ENCODE data around the gene GOLGA2.

The GOLGA2 gene, protein sequence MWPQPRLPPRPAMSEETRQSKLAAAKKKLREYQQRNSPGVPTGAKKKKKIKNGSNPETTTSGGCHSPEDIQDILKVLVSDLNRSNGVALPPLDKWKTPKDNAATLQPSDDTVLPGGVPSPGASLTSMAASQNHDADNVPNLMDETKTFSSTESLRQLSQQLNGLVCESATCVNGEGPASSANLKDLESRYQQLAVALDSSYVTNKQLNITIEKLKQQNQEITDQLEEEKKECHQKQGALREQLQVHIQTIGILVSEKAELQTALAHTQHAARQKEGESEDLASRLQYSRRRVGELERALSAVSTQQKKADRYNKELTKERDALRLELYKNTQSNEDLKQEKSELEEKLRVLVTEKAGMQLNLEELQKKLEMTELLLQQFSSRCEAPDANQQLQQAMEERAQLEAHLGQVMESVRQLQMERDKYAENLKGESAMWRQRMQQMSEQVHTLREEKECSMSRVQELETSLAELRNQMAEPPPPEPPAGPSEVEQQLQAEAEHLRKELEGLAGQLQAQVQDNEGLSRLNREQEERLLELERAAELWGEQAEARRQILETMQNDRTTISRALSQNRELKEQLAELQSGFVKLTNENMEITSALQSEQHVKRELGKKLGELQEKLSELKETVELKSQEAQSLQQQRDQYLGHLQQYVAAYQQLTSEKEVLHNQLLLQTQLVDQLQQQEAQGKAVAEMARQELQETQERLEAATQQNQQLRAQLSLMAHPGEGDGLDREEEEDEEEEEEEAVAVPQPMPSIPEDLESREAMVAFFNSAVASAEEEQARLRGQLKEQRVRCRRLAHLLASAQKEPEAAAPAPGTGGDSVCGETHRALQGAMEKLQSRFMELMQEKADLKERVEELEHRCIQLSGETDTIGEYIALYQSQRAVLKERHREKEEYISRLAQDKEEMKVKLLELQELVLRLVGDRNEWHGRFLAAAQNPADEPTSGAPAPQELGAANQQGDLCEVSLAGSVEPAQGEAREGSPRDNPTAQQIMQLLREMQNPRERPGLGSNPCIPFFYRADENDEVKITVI

DNA sequence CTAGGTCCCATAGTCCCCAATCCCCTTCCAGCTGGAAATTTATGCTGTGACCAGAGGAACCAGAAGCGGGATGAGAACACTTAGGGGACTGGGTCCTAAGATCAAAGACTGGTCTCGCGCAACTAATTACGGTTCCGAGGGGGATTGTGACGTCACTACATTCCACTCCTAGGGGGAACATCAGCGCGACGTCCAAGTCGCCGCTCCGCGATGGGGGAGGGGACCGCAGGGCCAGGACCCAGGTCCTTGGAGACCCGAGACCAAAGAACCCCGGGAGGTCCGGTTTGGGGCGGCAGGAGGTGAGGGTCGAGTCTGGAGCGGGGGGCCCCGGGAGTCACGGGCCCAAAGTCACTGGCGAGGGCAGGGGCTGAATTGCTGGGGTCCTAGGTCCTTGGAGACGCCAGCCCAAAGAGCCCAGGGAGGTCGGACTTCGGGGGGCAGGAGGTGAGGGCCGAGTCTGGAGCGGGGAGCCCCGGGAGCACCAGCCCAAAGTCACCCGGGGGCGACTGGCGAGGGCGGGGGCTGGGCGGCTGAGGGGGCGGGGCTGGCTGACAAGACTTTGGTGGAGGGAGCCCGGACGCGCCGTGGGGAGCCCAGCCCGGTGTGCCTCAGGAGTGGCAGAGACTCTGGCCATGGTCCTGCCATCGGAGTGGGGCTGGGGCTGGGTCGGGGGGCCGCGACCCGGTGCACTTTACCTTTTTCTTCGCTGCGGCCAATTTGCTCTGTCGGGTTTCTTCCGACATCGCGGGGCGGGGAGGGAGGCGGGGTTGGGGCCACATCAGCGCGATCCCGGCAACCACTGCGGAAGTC is at the start of gene GOLGA2:
Gene GOLGA2, minus strand, starts transcription at position 810 of the 810 bp plus-strand sequence. Its CDS starts 31 bp downstream, at position 779.
- DNase-seq, result no peak

DNA sequence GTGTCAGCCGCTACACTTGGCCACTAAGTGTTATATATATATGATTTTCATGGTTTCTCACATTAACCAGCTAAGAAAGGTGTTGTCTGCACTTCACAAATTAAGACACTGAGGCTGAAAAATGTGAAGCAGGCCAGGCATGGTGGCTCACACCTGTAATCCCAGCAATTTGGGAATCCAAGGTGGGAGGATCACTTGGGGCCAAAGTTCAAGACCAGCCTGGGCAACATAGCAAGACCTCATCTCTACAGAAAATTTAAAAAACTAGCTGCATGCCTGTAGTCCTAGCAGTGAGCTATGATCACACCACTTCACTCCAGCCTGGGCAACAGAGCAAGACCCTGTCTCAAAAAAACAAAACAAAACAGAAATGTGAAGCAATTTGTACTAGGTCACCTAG is 48.6 kb upstream of the GOLGA2 start:
- no peak for DNase-seq

DNA sequence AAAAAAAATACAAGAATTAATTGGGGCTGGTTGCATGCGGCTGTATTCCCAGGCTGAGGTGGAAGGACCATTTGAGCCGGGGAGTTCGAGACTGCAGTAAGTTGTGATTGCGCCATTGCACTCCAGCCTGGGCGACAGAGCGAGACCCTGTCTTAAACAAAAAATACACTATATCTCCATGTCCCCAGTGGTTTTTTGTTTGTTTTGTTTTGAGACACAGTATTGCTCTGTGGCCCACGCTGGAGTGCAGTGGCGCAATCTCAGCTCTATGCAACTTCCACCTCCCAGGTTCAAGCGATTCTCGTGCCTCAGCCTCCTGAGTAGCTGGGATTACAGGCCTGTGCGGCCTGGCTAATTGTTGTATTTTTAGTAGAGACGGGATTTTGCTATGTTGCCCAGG is 48.0 kb upstream of the GOLGA2 start:
- peak; percentile 2 for DNase-seq

DNA sequence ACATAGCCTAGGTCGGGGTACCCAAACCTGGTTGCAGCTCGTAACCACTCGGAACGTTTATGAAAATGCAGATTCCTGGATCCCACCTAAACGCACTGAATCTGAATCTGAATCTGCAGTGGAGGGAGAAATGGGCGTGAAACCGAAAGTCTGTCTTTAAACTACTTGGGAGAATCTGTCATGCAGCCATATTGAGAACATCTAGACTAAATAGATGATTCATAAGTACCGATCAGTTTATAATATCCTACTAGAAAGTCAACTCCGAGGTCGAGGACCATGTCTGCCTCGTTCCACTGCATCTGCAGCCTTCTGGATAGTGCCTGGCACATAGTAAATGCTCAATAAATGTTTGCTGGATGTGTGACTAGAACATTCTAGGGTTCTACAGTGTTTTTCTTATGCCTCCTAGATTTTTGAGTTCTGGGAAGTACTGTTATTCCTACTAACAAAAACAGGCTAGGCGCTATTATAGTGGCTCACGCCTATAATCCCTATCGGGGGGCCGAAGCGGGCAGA is 47.5 kb upstream of the GOLGA2 start:
- DNase-seq, result no peak

DNA sequence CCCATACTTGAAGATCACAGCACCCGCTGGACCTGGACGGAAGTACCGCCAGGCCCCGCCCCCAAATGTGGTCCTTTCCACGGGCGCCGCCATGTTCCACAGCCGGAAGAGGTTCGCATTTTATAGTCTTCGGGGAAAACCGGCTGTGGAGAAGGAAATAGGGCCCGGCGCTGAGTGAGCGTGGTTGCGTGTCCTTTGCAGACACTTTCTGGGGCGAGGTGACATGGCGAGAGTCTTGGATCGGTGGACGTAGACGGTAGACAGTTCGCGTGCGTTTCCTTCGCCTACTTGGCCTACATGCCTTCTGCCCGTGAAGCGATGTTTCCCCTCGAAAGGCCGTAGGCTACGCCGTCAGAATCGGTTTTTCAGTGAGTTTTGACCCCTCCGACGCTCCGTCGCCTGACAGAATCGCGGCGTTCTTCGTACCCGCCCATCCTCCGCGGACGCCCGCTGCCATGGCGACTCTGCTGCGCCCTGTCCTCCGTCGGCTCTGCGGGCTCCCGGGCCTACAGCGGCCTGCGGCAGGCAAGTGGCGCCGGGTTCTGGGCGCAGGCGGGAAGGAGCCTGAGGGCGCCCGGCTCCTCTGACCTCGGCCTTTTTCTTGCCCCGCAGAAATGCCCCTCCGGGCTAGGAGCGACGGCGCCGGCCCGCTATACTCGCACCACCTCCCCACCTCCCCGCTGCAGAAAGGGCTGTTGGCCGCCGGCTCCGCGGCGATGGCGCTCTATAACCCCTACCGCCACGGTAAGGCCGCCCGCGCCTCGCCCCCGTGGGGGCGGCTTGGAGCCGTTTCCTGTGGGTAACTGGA is 46.8 kb upstream of the GOLGA2 start, which contains the start of the genes COQ4 and TRUB2:
Gene COQ4, plus strand, starts transcription at position 436 of the 808 bp plus-strand sequence. Its CDS starts 20 bp downstream, at position 456.
Gene TRUB2, minus strand, starts transcription at position 44 of the 808 bp plus-strand sequence. Its CDS starts 39 bp downstream, at position 5.
- peak; percentile 80 for DNase-seq

DNA sequence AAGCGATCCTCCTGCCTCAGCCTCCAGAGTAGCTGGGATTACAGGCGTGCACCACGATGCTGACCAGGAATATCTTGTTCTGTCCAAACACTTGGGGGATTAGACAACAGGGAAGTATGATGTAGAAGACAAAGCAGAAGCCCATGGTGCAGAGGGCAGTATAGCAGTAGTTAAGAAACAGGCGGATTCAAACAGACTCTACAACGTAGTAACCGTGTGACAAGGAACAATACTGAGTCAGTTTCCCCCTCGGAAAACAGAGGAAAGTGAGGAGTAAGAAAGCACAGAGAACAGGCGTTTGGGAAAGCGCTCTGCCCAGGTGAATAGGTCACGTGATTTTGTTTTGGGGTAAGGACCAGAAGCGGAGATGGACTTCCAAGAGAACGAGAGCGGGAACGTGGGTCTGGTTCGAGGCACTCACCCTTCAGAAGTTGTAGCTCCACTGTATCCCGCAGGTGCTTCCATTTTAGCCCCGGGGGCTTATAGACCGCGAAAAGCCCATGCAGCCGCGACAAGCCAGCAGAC is 46.1 kb upstream of the GOLGA2 start:
- no peak for DNase-seq

DNA sequence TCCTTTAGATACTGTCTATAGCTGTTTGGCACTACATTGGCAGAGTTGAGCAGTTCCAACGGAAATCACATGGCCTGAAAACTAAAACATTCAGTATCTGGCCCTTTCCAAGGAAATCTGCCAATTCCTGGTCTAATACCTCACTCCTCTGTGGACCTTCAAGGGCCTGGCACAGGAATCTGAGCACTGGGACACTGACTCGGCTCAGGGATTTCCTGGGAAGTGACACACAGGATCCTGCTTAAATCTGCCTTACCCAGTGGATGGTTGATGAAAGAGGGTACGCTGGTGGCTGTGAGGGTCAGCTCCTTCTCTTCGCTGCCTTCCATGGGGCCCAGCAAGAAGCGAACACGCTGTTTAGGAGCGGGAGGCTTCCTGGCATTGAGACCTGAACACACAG is 45.5 kb upstream of the GOLGA2 start:
- DNase-seq, result no peak

DNA sequence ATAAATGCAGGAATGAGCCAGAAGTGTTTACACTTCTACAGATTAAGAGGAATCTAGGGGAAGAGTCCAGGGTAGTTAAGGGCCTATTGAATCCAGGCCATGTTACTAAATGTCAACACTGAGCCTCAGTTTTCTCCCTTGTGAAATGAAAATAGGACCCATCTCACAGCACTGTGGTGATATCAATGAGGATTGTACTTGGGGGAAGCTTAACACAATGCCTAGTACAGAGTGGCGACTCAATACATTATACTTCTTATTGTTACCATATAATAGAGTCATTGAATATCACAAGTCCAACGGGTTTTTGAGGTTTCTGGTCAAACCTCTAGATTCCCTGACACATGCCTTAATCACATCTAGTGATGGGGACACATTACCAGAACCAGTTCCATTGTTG is 41.8 kb upstream of the GOLGA2 start:
- no peak for DNase-seq

DNA sequence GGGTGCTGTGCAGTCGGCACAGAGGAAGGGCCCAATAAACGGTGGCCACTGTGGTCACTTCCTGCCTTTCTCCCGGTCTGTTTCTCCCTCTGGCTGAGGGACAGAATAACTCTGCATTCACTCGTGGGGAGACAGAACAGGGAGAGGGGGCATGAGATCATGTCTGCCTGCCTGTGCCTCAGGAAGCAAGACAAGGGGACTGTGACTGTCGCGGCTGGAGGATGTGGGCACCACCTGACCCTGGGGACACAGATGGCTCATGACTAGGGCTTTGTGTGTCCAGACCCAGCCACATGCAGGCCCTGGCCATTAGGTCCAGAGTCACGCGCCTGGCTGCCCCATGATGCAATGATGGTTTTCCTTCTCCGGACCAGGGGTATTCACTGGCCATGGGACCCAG is 40.6 kb upstream of the GOLGA2 start:
- no peak for DNase-seq

DNA sequence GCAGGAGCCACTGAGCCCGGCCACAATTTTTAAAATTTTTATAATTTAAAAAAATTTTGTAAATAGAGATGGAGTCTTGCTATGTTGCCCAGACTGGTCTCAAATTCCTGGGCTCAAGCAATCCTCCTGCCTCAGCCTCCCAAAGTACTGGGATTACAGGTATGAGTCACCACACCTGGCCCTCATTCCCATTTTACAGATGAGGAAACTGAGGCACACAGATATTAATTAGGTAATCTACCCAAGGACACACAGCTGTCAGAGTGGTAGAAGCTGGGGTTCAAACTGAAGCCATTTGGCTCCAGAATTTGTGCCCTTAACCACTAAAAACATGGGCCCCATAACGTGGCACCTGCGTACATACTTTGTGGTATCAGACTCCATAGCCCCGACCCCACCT is 38.9 kb upstream of the GOLGA2 start:
- no peak for DNase-seq

DNA sequence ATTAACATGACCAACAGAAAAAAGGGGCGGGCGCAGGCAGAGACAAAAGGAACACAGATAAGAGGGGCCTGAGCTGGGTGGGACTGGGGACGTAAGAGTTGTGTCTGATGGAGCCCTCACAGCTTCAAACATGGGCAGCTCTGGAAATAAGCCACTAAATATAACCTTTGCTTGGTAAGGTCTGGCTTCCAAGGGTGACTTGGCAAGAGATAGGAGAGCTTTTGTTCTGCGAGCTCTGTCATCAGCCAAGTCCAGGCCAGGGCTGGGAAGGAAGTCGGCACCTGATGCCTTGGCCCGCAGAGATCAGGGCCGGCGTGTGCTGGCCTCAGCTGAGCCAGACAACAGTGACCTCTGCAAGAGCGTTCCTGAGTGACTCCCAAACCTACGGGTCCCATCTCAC is 34.7 kb upstream of the GOLGA2 start:
- DNase-seq, result no peak

DNA sequence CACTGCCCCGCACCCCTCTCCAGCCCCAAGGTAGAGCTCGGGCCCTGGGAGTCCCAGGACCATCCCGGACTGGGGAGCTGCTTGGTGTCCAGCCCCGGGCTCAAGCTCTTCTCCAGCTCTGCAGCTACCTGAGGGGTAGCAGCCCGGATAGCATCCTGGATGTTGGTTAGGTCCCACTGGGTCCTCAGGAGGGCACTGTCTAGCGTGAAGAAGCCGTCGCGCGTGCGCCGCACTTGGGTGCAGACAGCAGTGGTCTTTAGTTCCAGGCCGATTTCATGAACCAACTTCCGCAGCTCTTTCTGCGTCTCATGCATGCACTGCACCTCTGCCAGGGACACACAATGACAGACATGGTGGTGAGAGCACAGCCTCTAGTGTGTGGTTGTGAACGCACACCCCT is 33.7 kb upstream of the GOLGA2 start:
- DNase-seq, result no peak

DNA sequence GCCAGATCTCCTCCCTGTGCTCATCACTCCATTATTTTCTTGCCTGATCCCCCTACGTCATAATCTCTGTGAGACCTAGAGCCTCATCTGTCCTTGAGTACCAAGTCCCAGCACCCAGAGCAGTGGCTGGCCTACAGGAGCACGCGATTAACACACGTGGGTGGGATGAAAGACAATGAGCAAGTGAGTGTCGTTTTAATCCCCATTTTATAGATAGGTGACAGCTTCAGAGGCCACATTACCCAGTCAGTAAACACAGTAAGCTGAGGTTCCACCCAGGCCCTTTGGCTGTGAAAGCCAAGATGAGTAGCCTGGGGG is 29.1 kb upstream of the GOLGA2 start:
- DNase-seq, result no peak

DNA sequence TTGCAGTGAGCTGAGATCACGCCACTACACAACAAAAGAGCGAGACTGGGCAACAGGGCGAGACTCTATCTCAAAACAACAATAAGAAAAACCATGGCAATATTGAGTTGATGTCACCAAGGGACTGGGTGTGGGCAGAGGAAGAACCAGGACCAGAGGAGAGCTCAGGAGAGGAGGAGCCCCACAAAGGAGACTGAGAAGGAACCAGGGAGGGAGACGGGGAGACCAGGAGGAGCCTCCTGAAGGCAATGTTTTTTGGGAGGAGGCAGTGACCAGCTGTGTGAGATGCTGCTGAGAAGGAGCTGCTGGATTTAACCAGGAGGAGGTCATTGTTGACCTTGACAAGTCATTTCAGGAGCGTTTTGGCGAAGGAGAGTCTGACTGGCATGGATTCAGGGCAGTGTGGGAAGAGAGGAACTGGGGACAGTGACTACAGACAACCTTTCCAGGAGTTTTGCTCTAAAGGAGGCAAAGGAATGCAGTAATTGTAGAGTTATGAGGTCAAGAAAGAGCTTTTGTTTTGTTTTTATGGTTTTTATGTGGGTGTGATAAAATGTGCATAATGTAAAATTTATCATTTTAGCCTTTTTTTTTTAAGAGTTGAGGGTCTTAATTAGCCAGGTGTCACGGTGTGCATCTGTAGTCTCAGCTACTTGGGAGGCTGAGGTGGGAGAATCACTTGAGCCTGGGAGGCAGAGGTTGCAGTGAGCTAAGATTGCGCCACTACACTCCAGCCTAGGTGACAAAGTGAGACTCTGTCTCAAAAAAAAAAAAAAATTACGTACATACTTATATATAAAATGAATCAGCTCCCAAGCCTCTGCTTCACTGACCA is 28.5 kb upstream of the GOLGA2 start:
- DNase-seq, result no peak

DNA sequence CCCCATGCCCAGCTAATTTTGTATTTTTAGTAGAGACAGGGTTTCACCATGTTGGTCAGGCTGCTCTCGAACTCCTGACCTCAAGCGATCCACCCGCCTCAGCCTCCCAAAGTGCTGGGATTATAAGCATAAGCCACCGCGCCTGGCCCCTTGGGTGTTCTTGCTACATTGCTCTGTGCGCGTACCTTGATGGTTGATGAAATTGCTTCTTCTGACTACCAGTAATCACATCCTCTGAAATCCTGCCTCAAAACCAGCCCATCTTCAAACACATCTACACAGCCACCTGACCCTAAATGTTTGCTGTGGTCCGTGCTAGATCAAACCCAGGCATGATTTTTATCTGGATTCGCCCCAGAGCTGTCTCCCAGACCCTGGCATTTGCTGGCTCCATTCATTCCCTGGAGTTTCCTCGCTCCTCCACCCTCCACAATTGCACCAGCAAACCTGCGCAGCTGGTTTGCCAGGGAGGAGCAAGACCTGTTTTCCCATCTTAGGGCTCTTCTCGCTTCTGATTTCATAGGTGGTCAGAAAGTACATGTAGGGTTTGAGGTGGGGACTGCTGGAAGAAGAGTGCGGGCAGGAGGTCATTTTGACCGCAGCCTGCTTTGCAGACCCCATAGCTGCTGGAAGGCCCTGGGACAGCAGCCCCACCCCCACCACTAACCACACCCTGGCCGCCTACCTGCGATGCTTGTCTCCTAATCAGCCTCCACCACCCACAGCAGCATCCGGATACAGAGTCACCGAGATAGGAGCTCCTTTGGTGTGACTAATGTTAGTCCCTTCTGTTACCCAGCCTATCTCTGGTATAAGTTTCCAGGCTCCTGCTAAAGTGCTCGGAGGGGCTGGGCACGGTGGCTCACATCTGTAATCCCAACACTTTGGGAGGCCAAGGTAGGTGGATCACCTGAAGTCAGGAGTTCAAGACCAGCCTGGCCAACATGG is 23.0 kb upstream of the GOLGA2 start:
- DNase-seq, result no peak

DNA sequence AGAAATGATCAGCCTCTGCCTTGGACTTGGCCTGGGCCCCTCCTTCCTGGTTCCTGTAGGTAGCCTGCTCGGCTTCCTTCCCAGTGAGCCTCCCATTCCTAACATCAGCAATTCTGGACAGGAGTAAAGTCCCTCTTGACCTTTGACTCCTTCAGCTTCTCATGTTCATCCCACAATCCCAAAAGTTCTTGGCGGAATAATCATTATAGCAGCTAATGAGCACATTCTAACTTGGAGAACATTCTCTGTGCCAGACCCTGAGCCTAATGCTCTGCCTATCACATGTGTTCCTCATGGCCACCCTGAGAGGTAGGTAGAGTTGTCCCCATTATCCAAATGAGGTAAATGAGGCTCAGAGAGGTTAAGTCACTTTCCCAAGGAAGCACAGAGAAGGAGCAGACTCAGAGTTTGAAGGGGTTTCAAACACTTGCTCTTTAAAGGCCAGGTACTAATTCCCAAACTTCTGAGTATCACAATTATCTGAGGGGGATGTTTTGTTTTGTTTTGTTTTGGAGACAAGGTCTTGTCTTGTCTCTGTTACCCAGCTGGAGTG is 21.5 kb upstream of the GOLGA2 start:
- no peak for DNase-seq

DNA sequence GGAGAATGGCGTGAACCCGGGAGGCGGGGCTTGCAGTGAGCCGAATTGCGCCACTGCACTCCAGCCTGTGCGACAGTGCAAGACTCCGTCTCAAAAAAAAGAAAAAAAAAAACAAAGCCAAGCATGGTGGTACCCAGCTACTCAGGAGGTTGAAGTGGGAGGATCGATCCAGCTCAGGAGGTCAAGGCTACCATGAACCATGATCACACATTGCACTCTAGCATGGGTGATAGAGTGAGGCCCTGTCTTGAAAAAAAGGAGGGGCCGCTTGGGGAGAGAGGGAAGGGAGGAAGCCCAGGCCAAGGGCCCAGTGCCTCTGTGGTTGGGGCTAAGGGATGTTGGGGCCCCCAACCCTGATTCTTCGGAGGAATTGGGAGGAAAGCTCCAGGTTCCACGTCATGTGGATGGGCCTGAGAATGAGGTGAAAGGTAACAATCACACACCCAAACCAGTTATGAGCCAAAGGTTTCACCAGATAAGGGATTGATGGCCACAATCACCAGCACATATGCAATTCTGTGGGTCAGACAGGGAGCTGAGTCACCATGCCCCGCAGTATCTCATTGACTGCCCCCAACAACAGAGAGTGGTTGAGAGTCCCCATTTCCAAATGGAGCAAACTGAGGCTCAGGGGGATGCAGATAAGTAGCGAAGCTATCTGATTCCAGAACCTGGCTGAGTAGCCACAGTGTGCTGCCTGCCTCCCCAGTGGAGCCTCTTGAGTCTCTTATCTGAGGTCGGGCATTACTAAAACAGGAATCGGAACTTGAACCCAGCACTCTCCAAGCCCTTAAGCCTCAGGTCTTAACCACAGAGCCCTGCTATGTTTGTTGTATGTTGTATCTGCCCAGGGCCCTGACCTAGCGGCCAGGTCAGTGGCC is 20.8 kb upstream of the GOLGA2 start:
- no peak for DNase-seq

DNA sequence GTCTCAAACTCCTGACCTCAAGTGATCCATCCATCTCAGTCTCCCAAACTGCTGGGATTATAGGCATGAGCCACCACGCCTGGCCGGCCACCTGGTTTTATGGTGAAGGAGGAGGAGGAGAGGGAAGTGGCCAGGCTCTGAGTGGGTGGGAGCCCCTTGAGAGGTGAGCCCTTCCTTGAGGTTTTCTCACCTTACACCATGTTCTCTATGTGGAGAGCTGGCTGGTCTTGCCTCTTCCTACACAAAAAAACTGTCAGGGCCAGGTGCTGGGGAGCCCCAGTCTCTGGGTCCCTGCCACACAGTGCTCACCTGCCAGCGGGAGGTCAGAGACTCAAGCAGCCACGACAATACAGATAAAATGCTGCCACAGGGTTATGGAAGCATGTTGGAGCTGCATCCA is 18.3 kb upstream of the GOLGA2 start:
- no peak for DNase-seq

Measured in GF-D8 (cell line).